GM18526 (cell line): ENCODE results near the gene ANGPTL2.

Source experiments
- POLR2A ChIP-seq: IDR thresholded peaks from 3 replicates; pipeline ENCODE4 v1.6.1; 2011; ENCODE audit not compliant: insufficient read length; ENCODE audit errors: extremely low read depth

ANGPTL2 gene

GRCh38 chr9:127159949-127160610 lies 37.6 kb upstream of the ANGPTL2 start:
- no peak for TF ChIP-seq POLR2A

- TF ChIP-seq POLR2A, result no peak
Measured at GRCh38 chr9:127159325-127159801, 36.9 kb upstream of the ANGPTL2 start.

- no peak for TF ChIP-seq POLR2A
Measured at GRCh38 chr9:127158786-127159324, 36.4 kb upstream of the ANGPTL2 start.

GRCh38 chr9:127155314-127155960 lies 33.0 kb upstream of the ANGPTL2 start:
- no peak for TF ChIP-seq POLR2A

GRCh38 chr9:127154390-127155191 lies 32.2 kb upstream of the ANGPTL2 start:
- no peak for TF ChIP-seq POLR2A

GRCh38 chr9:127154003-127154389 lies 31.6 kb upstream of the ANGPTL2 start:
- TF ChIP-seq POLR2A, result no peak

GRCh38 chr9:127153501-127153900 lies 31.1 kb upstream of the ANGPTL2 start:
- no peak for TF ChIP-seq POLR2A

- no peak for TF ChIP-seq POLR2A
Measured at GRCh38 chr9:127149463-127150390, 27.3 kb upstream of the ANGPTL2 start.

- TF ChIP-seq POLR2A, result no peak
Measured at GRCh38 chr9:127149010-127149409, 26.6 kb upstream of the ANGPTL2 start.

GRCh38 chr9:127148014-127148413 lies 25.6 kb upstream of the ANGPTL2 start:
- no peak for TF ChIP-seq POLR2A

GRCh38 chr9:127147251-127147650 lies 24.8 kb upstream of the ANGPTL2 start:
- no peak for TF ChIP-seq POLR2A

GRCh38 chr9:127144670-127145445 lies 22.4 kb upstream of the ANGPTL2 start:
- no peak for TF ChIP-seq POLR2A

- no peak for TF ChIP-seq POLR2A
Measured at GRCh38 chr9:127143920-127144465, 21.6 kb upstream of the ANGPTL2 start.
